GM12878 (cell line): ENCODE data around the gene NDUFAF5. TPM values are rescaled to one million over a fixed set of nuclear protein-coding genes. Genes with fewer than 3 reads are reported as not detected.
A peak's percentile ranks its signal among the peaks of the same experiment; 100 is the strongest.

Experiments used
- BCL11A ChIP-seq: IDR thresholded peaks from 2 replicates; pipeline ENCODE4 v1.6.1; 2011; ENCODE audit warnings: low read depth, low read length
- CBX5 ChIP-seq: sonication (generic); IDR thresholded peaks from 2 replicates; pipeline ENCODE4 v1.6.1; 2016; ENCODE audit warnings: low read depth, moderate library complexity, mild to moderate bottlenecking, inconsistent platforms
- ESRRA ChIP-seq: IDR thresholded peaks from 2 replicates; pipeline ENCODE4 v1.6.1; 2012; ENCODE audit warnings: mild to moderate bottlenecking, low read length, improper control_type of control experiment
- FOS ChIP-seq: IDR thresholded peaks from 3 replicates; pipeline ENCODE4 v1.6.1; 2011; ENCODE audit warnings: borderline replicate concordance; ENCODE audit not compliant: insufficient read length; ENCODE audit errors: extremely low read depth
- FOXM1 ChIP-seq: IDR thresholded peaks from 2 replicates; pipeline ENCODE4 v1.6.1; 2012; ENCODE audit warnings: low read depth, mild to moderate bottlenecking, inconsistent platforms, low read length, moderate library complexity
- JUND ChIP-seq: IDR thresholded peaks from 2 replicates; pipeline ENCODE4 v1.6.1; 2012; ENCODE audit warnings: low read depth, mild to moderate bottlenecking, low read length, improper control_type of control experiment, moderate library complexity
- NR2F1 ChIP-seq: fragments of 450-650 bp; conservative IDR thresholded peaks from 2 replicates; pipeline ENCODE4 v1.6.1; 2017; ENCODE audit warnings: mild to moderate bottlenecking
- POLR2AphosphoS5 ChIP-seq: IDR thresholded peaks from 2 replicates; pipeline ENCODE4 v1.6.1; 2011; ENCODE audit warnings: mild to moderate bottlenecking, low read length, inconsistent platforms
- RAD51 ChIP-seq: fragments of 450-650 bp; IDR thresholded peaks from 2 replicates; pipeline ENCODE4 v1.6.1; 2016; ENCODE audit warnings: moderate library complexity, mild to moderate bottlenecking, inconsistent platforms
- RB1 ChIP-seq: fragments of 450-650 bp; formaldehyde crosslinking; IDR thresholded peaks from 2 replicates; pipeline ENCODE4 v1.6.1; 2017; ENCODE audit warnings: mild to moderate bottlenecking, borderline replicate concordance
- RCOR1 ChIP-seq: conservative IDR thresholded peaks from 2 replicates; pipeline ENCODE4 v1.6.1; 2012; ENCODE audit warnings: low read depth, low read length, improper control_type of control experiment
- RUNX3 ChIP-seq: IDR thresholded peaks from 2 replicates; pipeline ENCODE4 v1.6.1; 2012; ENCODE audit warnings: low read length, inconsistent platforms
- SMC3 ChIP-seq: IDR thresholded peaks from 2 replicates; pipeline ENCODE4 v1.6.1; 2011; ENCODE audit warnings: low read length, improper control_type of control experiment, borderline replicate concordance
- SP1 ChIP-seq: IDR thresholded peaks from one replicate; pipeline ENCODE4 v1.6.1; 2011; ENCODE audit warnings: low read depth, low read length
- SUPT20H ChIP-seq: IDR thresholded peaks from 2 replicates; pipeline ENCODE4 v1.6.1; 2011; ENCODE audit warnings: low read depth, mild to moderate bottlenecking, low read length, moderate library complexity, borderline replicate concordance; ENCODE audit not compliant: control insufficient read depth
- SUZ12 ChIP-seq: fragments of 200-600 bp; sonication (generic); IDR thresholded peaks from one replicate; pipeline ENCODE4 v1.6.1; 2018; ENCODE audit warnings: antibody characterized with exemption, mild to moderate bottlenecking; ENCODE audit not compliant: unreplicated experiment
- TCF12 ChIP-seq: IDR thresholded peaks from 2 replicates; pipeline ENCODE4 v1.6.1; 2011; ENCODE audit warnings: low read depth, mild to moderate bottlenecking, low read length
- TCF3 ChIP-seq: IDR thresholded peaks from 2 replicates; pipeline ENCODE4 v1.6.1; 2012; ENCODE audit warnings: low read depth, mild to moderate bottlenecking, low read length, borderline replicate concordance; ENCODE audit not compliant: insufficient read depth
- TCF7 ChIP-seq: IDR thresholded peaks from 2 replicates; pipeline ENCODE4 v1.6.1; 2014; ENCODE audit warnings: antibody characterized with exemption, borderline replicate concordance
- ZNF384 ChIP-seq: IDR thresholded peaks from 2 replicates; pipeline ENCODE4 v1.6.1; 2012; ENCODE audit warnings: low read depth, mild to moderate bottlenecking, low read length, improper control_type of control experiment, borderline replicate concordance
- polyA plus RNA-seq, 11 experiments: library from polyadenylated mRNA; depleted of rRNA in 4 of 11; unstranded in 6 of 11; stranded (reverse) in 5 of 11; fragments of >200 nt; fragmentation: Nextera tagmentation in 4 of 11; fragmentation: Illumina TruSeq in 1 of 11; extraction: Ambion mirVana in 4 of 11; extraction: Trizol in 1 of 11; gene quantifications; 1 replicate in 1 of 11; 2 replicates in 10 of 11; pipeline versions ENCODE4 v1.2.1 to v1.2.3, GENCODE V29; 2011 to 2016; ENCODE audit warnings: inconsistent platforms in 2 of 11, missing spikeins in 2 of 11, low read depth in 1 of 11
- total RNA-seq, 4 experiments: library from RNA; depleted of rRNA in 3 of 4; stranded (reverse); fragments of >200 nt in 3 of 4; fragmentation: Illumina TruSeq in 1 of 4; extraction: Trizol in 1 of 4; gene quantifications; 2 replicates each; pipeline versions ENCODE4 v1.2.1 to v1.2.3, GENCODE V29; 2013 to 2021
- TF ChIP-seq, protein P1 (sequence below): fragments of 450-650 bp; IDR thresholded peaks from 2 replicates; pipeline ENCODE4 v1.6.1; 2017; ENCODE audit warnings: mild to moderate bottlenecking
- TF ChIP-seq, protein P2 (sequence below): IDR thresholded peaks from 2 replicates; pipeline ENCODE4 v1.6.1; 2011; ENCODE audit warnings: borderline replicate concordance, low read depth, mild to moderate bottlenecking, moderate library complexity, mixed read lengths, low read length; ENCODE audit not compliant: insufficient read depth; ENCODE audit errors: extremely low read length
- TF ChIP-seq, protein P3 (sequence below): fragments of 450-650 bp; IDR thresholded peaks from 2 replicates; pipeline ENCODE4 v1.6.1; 2016; ENCODE audit warnings: mild to moderate bottlenecking
- TF ChIP-seq, protein P4 (sequence below): IDR thresholded peaks from 2 replicates; pipeline ENCODE4 v1.6.1; 2012; ENCODE audit warnings: low read depth, low read length, improper control_type of control experiment
- TF ChIP-seq, protein P5 (sequence below): IDR thresholded peaks from 2 replicates; pipeline ENCODE4 v1.6.1; 2011; ENCODE audit warnings: low read depth, mild to moderate bottlenecking, low read length, moderate library complexity, borderline replicate concordance; ENCODE audit errors: extremely low read depth

The NDUFAF5 gene
- total and polyA plus RNA-seq, 10 of the 15 experiments (the other 5 are each of a cell fraction or from before 2014, with no cell fraction given), result 15.6 to 36.9 (median 28.0) TPM

DNA sequence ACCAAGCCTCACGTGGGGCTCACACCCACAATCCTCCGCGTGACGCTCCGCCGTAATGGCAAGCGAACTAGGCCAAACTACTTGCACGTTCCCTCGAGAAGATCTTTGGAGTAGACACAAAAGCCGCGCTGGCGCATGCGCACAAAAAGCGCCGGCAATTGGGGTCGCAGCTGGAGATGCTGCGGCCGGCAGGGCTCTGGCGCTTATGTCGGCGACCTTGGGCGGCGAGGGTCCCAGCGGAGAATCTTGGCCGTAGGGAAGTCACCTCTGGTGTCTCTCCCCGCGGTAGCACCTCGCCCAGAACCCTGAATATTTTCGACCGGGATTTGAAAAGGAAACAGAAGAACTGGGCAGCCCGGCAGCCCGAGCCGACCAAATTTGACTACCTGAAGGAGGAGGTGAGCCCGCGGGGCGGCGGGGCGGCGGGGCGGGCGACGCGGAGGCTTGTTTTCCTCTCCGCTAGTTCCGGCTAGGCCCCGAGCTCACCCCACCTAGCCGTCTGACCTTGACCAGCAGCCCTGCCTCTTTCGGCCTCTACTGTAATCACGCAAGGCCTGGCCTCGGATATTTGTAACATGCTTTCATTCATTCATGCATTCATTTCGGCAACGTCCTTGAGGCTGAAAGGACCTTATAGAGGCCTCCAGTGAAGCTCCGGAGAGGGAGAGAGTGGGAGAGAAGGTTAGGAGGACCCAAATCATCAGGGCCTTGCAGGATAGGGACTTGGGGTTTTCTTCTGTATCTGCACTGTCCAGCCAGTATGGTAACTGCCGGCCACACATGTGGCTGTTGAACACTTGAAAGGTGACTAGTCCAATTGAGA lies at the start of gene NDUFAF5, which contains the start of gene ESF1 (continued):
- TF ChIP-seq, protein P1, sequence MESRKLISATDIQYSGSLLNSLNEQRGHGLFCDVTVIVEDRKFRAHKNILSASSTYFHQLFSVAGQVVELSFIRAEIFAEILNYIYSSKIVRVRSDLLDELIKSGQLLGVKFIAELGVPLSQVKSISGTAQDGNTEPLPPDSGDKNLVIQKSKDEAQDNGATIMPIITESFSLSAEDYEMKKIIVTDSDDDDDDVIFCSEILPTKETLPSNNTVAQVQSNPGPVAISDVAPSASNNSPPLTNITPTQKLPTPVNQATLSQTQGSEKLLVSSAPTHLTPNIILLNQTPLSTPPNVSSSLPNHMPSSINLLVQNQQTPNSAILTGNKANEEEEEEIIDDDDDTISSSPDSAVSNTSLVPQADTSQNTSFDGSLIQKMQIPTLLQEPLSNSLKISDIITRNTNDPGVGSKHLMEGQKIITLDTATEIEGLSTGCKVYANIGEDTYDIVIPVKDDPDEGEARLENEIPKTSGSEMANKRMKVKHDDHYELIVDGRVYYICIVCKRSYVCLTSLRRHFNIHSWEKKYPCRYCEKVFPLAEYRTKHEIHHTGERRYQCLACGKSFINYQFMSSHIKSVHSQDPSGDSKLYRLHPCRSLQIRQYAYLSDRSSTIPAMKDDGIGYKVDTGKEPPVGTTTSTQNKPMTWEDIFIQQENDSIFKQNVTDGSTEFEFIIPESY, result 0 out of 2 replicates have a peak, but pooled peaks have one; percentile 60
- TF ChIP-seq, protein P2, sequence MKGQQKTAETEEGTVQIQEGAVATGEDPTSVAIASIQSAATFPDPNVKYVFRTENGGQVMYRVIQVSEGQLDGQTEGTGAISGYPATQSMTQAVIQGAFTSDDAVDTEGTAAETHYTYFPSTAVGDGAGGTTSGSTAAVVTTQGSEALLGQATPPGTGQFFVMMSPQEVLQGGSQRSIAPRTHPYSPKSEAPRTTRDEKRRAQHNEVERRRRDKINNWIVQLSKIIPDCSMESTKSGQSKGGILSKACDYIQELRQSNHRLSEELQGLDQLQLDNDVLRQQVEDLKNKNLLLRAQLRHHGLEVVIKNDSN, result peak; percentile 98
- TF ChIP-seq TCF12 (no peak), RAD51 (peak; percentile 98), CBX5 (peak; percentile 76; the same call in 1 of the 2 replicates), SUZ12 (no peak), SUPT20H (no peak), BCL11A (no peak), TCF7 (peak; percentile 31; the same call in 1 of the 2 replicates), JUND (no peak), SP1 (peak; percentile 83), ZNF384 (no peak), FOXM1 (0 out of 2 replicates have a peak, but pooled peaks have one; percentile 7), POLR2AphosphoS5 (peak; percentile 33), TCF3 (no peak; the same call in 1 of the 2 replicates), RB1 (peak; percentile 33; the same call in 1 of the 2 replicates), SMC3 (no peak), RUNX3 (peak; percentile 86), FOS (no peak), RCOR1 (0 out of 2 replicates have a peak, but pooled peaks have one; percentile 77), ESRRA (peak; percentile 86; the same call in 1 of the 2 replicates), NR2F1 (0 out of 2 replicates have a peak, but pooled peaks have one; percentile 24)
- TF ChIP-seq, protein P3, sequence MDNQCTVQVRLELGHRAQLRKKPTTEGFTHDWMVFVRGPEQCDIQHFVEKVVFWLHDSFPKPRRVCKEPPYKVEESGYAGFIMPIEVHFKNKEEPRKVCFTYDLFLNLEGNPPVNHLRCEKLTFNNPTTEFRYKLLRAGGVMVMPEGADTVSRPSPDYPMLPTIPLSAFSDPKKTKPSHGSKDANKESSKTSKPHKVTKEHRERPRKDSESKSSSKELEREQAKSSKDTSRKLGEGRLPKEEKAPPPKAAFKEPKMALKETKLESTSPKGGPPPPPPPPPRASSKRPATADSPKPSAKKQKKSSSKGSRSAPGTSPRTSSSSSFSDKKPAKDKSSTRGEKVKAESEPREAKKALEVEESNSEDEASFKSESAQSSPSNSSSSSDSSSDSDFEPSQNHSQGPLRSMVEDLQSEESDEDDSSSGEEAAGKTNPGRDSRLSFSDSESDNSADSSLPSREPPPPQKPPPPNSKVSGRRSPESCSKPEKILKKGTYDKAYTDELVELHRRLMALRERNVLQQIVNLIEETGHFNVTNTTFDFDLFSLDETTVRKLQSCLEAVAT, result no peak
- TF ChIP-seq, protein P4, sequence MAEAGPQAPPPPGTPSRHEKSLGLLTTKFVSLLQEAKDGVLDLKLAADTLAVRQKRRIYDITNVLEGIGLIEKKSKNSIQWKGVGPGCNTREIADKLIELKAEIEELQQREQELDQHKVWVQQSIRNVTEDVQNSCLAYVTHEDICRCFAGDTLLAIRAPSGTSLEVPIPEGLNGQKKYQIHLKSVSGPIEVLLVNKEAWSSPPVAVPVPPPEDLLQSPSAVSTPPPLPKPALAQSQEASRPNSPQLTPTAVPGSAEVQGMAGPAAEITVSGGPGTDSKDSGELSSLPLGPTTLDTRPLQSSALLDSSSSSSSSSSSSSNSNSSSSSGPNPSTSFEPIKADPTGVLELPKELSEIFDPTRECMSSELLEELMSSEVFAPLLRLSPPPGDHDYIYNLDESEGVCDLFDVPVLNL, result no peak
- TF ChIP-seq, protein P5, sequence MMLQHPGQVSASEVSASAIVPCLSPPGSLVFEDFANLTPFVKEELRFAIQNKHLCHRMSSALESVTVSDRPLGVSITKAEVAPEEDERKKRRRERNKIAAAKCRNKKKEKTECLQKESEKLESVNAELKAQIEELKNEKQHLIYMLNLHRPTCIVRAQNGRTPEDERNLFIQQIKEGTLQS, result peak; percentile 95
